Loucy (cell line): ENCODE results near the gene NIPSNAP3A.

Experiments
- CTCF ChIP-seq: fragments of 200-600 bp; sonication (generic); conservative IDR thresholded peaks from 2 replicates; pipeline ENCODE4 v1.5.1; 2014; ENCODE audit warnings: mild to moderate bottlenecking, antibody characterized with exemption, low read length
- EZH2phosphoT487 ChIP-seq: fragments of 200-600 bp; IDR thresholded peaks from 2 replicates; pipeline ENCODE4 v1.6.1; 2018; ENCODE audit warnings: antibody characterized with exemption, mild to moderate bottlenecking, moderate library complexity, borderline replicate concordance

- TF ChIP-seq CTCF (no peak), EZH2phosphoT487 (no peak)
Observed at GRCh38 chr9:104748359-104749031, 1.0 kb downstream of the NIPSNAP3A start.
